ENCODE data around the gene MINDY2.
A peak's percentile ranks its signal among the peaks of the same experiment; 100 is the strongest.

Gene MINDY2

GRCh38 chr15:58748852-58749531 lies 22.1 kb upstream of the MINDY2 start:
- TF ChIP-seq CTCF (IDR thresholded peaks at IDR 0.05; ENCODE audit: insufficient read depth, low read length, poor library complexity, severe bottlenecking) (no peak), EZH2phosphoT487 (conservative IDR thresholded peaks at IDR 0.05; ENCODE audit: low read length) (no peak)
- peak overlapping the region; percentile 63 for H3K27ac ChIP-seq (ENCODE audit: low read depth, low read length)
- peak overlapping the region; percentile 88 for H3K4me2 ChIP-seq (ENCODE audit: low read depth, low read length, poor library complexity, severe bottlenecking)
- no peaks in the 10 kb centered on the region for H3F3A ChIP-seq (ENCODE audit: insufficient read depth)
- no peaks in the 10 kb centered on the region for H3K27me3 ChIP-seq (ENCODE audit: low read length)
- peak overlapping the region; percentile 69 for H2AFZ ChIP-seq (ENCODE audit: low read depth, low read length, severe bottlenecking)
- peak overlapping the region; percentile 80 for H3K9ac ChIP-seq (ENCODE audit: low read length)
- H3K36me3 ChIP-seq (ENCODE audit: low read length), result peaks cover 7% of the 10 kb centered on the region; the same call in 1 of the 2 replicates
- peaks cover 46% of the 10 kb centered on the region for H3K79me2 ChIP-seq (ENCODE audit: insufficient read depth, low read length)
- peak overlapping the region; percentile 83 for H3K4me3 ChIP-seq (ENCODE audit: insufficient read depth, low read length, poor library complexity, severe bottlenecking)
- no peaks in the 10 kb centered on the region for H3K9me3 ChIP-seq (ENCODE audit: insufficient read depth, low read length)
- H3K9me2 ChIP-seq (replicated peaks; ENCODE audit: insufficient read depth, low read length), result no peaks in the 10 kb centered on the region
- H4K20me1 ChIP-seq (ENCODE audit: low read depth, low read length), result peaks cover 32% of the 10 kb centered on the region

- Histone ChIP-seq H3K4me3 (ENCODE audit: insufficient read depth, low read length, poor library complexity, severe bottlenecking) (peak within 1 kb of the TSS; percentile 83), H3K9me3 (ENCODE audit: insufficient read depth, low read length) (no peaks in the 10 kb centered on the region), H3K36me3 (ENCODE audit: low read length) (peaks cover 7% of the 10 kb centered on the region; the same call in 1 of the 2 replicates), H3K27me3 (ENCODE audit: low read length) (no peaks in the 10 kb centered on the region), H3K9ac (ENCODE audit: low read length) (peak within 1 kb of the TSS; percentile 80), H3K4me2 (ENCODE audit: low read depth, low read length, poor library complexity, severe bottlenecking) (peak within 1 kb of the TSS; percentile 88), H2AFZ (ENCODE audit: low read depth, low read length, severe bottlenecking) (peak within 1 kb of the TSS; percentile 96), H4K20me1 (ENCODE audit: low read depth, low read length) (peaks cover 25% of the 10 kb centered on the region), H3F3A (ENCODE audit: insufficient read depth) (no peaks in the 10 kb centered on the region), H3K79me2 (ENCODE audit: insufficient read depth, low read length) (peaks cover 39% of the 10 kb centered on the region), H3K9me2 (replicated peaks; ENCODE audit: insufficient read depth, low read length) (no peaks in the 10 kb centered on the region), H3K27ac (ENCODE audit: low read depth, low read length) (peak within 1 kb of the TSS; percentile 63)
- TF ChIP-seq CTCF (IDR thresholded peaks at IDR 0.05; ENCODE audit: insufficient read depth, low read length, poor library complexity, severe bottlenecking), result no peak
- TF ChIP-seq EZH2phosphoT487 (conservative IDR thresholded peaks at IDR 0.05; ENCODE audit: low read length), result no peak
Measured at GRCh38 chr15:58749532-58750337, 21.4 kb upstream of the MINDY2 start, which contains the start of gene ADAM10. Gene ADAM10, minus strand, starts transcription at chr15:58749707. Its CDS starts 173 bp downstream, at chr15:58749534.

GRCh38 chr15:58752716-58753115 lies 18.4 kb upstream of the MINDY2 start:
- TF ChIP-seq CTCF (IDR thresholded peaks at IDR 0.05; ENCODE audit: insufficient read depth, low read length, poor library complexity, severe bottlenecking), result no peak
- no peak for TF ChIP-seq EZH2phosphoT487 (conservative IDR thresholded peaks at IDR 0.05; ENCODE audit: low read length)
- H4K20me1 ChIP-seq (ENCODE audit: low read depth, low read length), result peaks cover 4% of the 10 kb centered on the region
- no peaks in the 10 kb centered on the region for H3K9me3 ChIP-seq (ENCODE audit: insufficient read depth, low read length)
- H3K4me2 ChIP-seq (ENCODE audit: low read depth, low read length, poor library complexity, severe bottlenecking), result no peak overlapping the region
- H3K36me3 ChIP-seq (ENCODE audit: low read length), result peaks cover 2% of the 10 kb centered on the region; the same call in 1 of the 2 replicates
- no peaks in the 10 kb centered on the region for H3K27me3 ChIP-seq (ENCODE audit: low read length)
- H3K4me3 ChIP-seq (ENCODE audit: insufficient read depth, low read length, poor library complexity, severe bottlenecking), result no peak overlapping the region
- no peaks in the 10 kb centered on the region for H3F3A ChIP-seq (ENCODE audit: insufficient read depth)
- no peaks in the 10 kb centered on the region for H3K9me2 ChIP-seq (replicated peaks; ENCODE audit: insufficient read depth, low read length)
- H3K79me2 ChIP-seq (ENCODE audit: insufficient read depth, low read length), result peaks cover 11% of the 10 kb centered on the region
- no peak overlapping the region for H3K27ac ChIP-seq (ENCODE audit: low read depth, low read length)
- no peak overlapping the region for H3K9ac ChIP-seq (ENCODE audit: low read length)
- no peak overlapping the region for H2AFZ ChIP-seq (ENCODE audit: low read depth, low read length, severe bottlenecking)
